ELR (cell line): ENCODE measurements around the gene OR2V1.
A peak's percentile ranks its signal among the peaks of the same experiment; 100 is the strongest.
"Not testable (repeated sequence)": the region's sequence is repeated elsewhere in the genome, so short reads cannot be mapped to it uniquely, and the experiment has no call there.

Experiments used
- DNase-seq: peaks from one replicate; pipeline ENCODE4 v3.0.0-alpha.2; 2015; ENCODE audit warnings: low read depth

OR2V1 gene

DNA sequence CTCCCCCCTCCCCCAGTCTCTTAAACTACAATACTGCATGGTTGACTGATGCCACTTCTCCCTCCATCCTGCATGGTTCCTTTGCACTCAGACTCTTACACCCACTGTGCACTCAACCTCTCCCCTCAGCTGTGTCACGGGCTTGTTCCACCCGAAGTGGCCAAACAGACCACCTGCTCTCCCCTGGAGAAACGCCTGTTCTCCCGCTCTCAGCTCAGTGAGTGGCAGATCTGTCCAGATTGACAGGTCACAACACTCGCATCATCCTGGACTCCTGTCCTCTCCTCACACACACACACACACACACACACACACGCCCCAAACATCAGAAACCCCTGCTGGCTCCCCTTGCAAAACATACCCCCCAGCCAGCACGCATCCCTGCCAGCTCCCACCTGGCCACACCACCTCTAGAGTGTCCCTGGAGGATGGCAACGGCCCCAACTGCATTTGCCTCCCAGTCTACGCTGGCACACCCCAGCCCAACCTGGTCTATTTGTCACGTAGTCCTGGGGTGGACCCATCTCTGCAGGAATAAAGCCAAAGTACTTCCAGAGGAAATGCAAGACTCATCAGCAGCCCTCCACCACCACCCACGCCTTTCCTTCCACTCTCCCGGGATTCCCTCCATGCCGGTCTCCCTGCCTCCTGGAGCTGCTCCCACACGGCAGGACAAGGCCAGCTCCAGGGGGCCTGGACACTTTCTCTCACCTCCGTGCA lies 2.9 kb downstream of the OR2V1 start:
- DNase-seq: no peak

DNA sequence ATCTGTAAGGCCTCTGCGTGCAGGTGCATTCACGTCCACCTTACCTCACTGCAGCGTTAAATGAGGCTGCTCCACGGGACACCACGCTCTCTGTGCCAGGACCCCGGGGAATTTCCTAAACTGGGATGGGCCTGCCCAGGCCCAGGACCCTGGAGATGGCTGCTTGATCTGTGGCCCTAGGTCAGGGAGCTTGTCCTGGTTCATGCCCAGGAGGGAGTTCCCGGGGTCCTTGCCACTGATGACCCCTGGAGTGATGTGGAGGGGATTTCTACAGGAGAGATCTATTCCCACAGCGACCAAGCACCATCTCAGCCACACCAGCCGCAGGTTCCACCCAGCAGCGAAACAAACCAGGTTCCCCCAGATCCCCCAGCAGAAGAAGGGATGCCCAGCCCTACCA lies 3.5 kb downstream of the OR2V1 start:
- no peak for DNase-seq

DNA sequence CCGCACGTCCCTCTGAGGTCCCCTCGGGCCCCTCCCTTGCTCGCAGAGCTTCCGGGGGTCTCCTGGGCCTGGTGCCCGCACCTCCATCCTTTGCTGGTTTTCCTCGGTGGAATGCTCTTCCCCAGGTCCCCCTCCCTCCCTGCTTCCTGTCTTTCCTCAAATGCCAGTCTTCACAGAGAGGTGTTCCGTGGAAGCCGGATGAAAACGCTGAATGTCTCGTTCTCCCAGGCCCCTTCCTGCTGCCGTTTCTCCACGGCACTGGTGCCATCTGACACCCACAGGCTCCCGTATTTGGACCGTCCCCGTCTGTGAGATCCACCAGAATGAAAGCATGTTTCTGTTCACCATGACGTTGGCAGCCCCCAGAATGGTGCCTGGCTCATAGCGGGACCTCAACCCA lies 4.1 kb downstream of the OR2V1 start:
- DNase-seq: no peak

DNA sequence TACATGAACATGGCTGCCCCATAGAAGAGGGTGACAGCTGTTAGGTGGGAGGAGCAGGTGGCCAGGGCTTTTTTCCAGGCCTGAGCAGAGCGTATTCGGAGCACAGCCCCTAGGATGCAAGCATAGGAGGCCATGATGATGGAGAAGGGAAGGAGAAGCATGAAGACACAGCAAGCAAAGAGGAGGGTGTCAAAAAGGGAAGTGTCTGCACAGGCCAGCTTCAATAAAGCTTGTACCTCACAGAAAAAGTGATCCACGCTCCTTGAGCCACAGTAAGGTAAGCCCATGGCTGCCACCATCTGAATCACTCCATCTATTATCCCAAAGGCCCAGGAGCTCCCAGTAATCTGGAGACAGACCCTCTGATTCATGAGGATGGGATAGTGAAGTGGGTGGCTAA lies 6.4 kb downstream of the OR2V1 start:
- DNase-seq: no peak

DNA sequence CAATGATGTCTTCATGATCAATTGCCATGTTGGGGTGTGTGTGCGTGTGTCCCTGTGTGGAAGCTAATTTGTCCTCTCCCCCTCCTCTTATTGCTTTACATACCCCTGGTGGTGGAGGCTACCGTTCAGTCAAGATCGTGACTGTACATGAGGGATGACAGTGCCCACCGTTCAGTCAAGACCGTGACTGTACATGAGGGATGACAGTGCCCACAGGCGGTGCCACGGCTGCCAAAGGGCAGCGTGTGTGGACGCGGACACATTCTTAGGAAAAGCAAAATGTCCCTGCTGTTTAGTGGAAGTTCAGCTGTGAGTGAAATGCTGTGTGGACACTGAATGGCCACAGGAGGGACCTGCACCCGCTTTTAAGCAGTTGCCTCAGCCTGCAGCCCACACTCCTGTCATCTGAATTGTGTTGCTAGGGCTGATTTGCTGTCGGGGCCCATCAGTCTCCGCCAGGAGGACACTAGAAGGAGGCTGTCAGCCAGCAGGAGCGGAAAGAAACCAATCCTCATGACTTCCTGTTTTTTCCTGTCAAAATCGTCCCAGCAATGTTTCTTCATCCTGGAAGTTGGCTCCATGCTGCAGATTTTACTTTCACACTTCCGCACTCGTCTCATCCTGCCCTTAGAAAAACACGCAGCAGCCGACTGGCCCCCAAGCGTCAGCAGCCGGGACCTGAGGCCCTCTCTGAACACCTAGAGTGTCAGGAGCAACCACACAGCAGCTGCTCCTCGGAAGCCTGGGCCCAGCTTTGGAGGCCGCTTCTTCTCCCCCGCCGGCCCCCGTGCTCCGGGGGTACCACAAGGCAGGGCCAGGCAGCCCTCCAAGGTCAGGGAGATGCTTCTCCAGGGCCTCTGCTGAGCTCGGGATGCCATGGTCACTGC lies 9.1 kb downstream of the OR2V1 start:
- DNase-seq: no peak

DNA sequence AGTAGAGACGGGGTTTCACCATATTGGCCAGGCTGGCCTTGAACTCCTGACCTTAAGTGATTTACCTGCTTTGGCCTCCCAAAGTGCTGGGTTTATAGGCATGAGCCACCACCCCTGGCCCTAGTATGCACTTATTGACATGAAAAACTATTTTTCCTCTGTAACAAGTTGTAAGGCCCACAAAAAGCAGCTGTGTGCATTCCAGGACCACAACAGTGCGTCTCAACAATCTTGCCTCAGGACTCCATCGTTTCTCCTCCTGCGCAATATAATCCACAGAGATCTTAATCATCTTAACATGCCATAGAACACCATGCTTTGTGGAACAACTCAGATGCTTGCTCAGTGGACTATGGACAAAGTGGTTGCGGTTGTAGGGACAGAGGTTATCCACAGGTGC lies 10.2 kb downstream of the OR2V1 start:
- DNase-seq: peak; percentile 27

DNA sequence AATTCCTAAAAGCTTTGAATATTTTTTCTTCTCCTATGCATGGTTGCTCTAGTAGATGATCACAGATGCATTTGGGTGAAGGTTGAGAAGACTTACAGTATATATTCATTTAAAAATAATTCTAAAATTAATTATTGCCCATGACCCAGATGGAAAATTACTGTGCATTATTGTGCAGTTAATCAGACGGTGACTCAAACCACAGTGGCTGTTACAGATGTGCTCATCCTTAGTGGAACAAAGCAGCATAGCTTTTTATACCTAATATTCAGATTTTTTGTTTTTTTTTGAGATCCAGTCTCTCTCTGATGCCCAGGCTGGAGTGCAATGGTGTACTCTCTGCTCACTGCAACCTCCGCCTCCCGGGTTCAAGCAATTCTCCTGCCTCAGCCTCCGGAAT lies 10.7 kb downstream of the OR2V1 start:
- peak; percentile 81 for DNase-seq

DNA sequence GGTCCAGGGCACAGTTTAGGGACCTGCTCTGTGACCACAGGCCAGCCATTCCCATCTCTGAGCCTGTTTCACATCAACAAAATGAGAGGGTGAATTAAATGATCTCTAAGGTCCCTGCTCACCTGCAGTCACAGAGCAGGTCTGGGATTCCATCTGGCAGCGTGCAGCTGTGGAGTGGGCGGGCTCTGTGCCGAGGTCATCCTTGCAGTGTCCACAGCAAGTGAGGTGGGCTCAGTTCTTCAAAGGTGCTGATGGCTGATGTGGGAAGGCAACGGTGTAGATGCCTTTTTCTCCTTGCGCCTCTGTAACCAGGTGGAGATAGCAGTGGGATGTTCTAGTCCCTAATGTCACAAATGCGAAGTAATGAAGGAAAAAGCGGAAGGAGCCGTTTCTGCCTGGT lies 11.9 kb downstream of the OR2V1 start:
- no peak for DNase-seq

DNA sequence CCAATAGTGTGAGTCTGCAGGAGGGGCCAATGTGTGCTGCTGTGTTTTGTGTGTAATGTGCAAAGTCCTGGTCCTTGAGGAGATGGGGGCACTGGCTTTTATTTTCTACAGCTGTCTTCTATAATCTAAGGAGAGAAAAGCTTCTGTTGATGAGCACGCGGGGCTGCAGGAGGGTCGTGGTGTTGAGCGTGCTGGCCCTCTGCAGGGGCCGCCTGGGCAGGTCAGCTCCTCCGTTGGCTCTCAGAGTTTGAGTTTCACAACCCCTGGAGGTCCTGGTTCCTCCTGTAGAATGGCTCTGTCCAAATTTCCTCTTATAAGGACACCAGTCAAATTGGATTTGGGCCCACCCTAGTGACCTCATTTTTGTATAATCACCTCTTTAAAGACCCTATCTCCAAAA lies 12.6 kb downstream of the OR2V1 start:
- DNase-seq: no peak

DNA sequence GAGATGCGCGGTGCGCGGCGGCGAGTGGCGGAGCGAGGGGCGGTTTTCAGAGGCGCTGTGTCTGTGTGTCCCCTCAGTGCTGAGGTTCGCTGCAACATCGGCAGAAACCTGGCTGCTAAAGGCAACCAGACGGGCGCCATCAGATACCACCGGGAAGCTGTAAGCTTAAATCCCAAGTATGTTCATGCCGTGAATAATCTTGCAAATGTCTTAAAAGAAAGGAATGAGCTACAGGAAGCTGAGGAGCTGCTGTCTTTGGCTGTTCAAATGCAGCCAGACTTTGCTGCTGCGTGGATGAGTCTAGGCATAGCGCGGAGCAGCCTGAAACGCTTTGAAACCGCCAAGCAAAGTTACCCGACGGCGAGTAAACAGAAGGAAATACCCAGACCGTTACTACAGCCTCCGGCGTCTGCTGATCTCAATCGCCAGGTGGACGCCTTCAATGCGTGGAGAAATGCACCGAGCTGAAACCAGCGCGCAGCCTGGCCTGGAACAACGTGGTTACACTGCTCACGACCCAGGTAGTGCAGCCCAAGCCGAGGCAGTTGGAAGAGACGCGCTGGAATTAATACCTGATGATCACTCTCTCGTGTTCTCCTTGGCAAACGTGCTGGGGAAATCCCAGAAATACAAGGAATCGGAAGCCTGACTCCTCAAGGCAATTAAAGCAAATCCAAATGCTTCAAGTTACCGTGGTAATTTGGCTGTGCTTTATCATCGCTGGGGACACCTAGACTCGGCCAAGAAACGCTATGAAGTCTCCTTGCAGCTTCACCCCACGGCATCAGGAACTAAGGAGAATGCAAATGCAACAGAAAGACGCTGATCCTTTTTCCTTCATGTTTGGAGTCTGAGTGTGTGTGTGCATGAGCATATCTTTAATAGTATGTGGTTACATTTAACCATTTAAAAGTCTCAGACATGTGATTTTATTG lies 15.9 kb downstream of the OR2V1 start:
- peak; percentile 64 for DNase-seq

DNA sequence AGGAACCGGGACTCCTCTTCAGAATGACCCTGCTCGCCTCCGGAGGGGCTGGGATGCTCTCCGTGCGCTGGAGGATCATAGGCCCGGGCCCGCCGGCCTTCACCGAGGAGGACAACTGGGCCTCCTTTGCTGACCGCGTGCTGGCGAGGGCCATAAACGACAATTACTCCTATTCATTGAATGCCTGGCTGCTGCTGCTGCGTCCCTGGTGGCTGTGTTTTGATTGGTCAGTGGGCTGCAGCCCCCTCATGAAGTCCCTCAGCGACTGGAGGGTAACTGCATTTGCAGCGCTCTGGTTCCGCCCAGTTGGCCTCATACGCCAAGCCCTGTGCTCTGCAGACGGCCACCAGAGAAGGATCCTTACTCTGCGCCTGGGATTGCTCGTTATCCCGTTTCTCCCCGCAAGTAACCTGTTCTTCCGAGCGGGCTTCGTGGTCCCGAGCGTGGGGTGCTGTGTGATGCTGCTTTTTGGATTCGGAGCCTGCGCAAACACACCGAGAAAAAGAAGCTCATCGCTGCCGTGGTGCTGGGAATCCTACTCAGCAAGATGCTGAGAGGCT lies 16.6 kb downstream of the OR2V1 start:
- DNase-seq: no peak

DNA sequence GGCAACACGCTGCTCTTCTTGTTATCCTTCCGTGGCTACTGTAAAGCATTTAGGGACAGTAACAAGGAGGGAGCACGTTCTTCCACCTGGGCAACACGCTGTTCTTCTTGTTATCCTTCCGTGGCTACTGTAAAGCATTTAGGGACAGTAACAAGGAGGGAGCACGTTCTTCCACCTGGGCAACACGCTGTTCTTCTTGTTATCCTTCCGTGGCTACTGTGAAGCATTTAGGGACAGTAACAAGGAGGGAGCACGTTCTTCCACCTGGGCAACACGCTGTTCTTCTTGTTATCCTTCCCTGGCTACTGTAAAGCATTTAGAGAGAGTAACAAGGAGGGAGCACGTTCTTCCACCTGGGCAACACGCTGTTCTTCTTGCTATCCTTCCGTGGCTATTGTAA lies 17.4 kb downstream of the OR2V1 start:
- not testable (repeated sequence) for DNase-seq

DNA sequence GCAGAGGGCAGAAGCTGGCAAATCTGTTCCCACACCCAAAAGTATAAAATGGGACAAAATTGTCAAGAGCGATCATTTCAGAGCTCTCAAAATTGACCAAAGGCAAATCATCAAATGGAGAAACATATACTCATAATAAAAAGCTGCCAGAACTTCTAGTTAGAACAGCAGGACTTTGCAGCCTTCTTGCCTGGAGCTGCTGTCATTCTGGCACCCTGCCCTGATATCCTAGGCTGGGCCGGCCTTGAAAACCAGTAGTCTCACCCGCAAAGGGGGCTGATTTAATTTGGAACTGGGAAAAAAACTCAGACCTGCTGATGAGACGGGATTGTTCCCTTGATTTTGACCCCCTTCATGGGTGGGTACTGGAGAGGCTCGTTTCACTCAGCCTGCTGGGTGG lies 18.5 kb downstream of the OR2V1 start:
- DNase-seq: no peak

DNA sequence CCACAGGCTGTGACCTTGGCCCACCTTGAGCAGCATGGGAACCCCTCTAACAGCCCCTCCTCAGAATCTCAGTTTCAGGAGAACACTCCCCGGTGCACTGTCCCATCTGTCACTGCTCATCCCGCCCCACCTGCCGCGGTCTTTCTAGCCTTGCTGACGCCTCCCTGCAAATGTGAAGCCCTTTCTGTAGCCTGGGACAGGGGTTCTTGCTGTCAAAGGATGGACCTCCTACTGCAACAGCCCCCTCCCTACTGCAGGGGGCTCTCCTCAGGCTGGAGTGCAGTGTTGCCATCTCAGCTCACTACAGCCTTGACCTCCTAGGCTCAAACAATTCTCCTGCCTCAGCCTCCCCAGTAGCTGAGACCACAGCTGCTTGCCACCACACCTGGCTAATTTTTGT lies 20.0 kb downstream of the OR2V1 start:
- DNase-seq: no peak

DNA sequence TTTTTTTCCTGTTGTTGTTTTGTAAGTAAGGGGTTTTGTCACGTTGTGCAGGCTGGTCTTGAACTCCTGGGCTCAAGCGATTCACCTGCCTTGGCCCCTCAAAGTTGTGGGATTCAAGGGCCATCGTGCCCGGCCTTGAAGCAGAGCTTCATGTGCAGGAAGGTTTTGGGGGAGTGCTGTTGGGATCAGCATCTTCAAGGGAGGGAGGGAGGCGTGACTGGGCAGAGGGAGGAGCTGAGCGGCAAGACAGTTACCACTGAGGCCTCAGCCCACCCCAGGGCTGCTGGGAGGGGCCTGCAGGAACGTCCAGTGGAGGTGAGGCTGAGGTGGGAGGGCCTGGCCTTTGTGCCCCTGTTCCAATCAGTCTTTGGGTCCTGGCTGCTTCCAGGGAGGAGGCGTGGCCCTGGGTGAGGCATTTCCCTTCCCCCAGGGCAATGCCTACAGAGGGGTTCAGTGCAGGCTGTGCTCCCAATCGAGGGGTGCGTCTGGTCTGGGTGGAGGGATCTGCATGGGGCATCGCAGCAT lies 21.4 kb downstream of the OR2V1 start:
- DNase-seq: no peak

DNA sequence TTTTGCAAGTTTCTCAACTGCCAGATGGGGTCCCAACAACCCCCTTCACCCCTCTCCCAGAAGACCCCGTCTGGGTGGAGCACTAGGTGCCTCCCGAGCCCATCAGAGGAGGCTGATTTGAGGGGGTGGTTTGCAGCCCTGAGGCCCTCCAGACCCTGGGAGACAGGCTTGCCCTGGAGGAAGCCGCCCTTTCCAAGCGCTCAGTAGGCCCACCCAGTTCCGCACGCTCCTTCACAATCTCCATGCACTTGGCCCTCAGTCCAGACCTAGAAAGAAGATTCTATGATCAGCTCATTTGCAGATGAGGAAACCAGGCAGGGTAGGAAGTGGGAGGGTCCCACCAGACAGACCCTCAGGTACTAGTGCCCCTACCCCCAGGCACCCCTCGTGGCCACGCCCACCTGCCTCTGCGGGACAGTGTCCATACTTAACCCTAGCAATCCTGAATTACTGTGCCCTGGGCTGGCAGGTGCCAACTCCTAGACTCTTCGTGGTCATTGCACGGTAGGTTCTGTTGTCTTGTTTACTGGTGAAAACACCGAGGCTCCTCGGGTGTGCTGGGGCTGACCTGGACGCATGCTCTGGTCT lies 22.3 kb downstream of the OR2V1 start:
- no peak for DNase-seq

DNA sequence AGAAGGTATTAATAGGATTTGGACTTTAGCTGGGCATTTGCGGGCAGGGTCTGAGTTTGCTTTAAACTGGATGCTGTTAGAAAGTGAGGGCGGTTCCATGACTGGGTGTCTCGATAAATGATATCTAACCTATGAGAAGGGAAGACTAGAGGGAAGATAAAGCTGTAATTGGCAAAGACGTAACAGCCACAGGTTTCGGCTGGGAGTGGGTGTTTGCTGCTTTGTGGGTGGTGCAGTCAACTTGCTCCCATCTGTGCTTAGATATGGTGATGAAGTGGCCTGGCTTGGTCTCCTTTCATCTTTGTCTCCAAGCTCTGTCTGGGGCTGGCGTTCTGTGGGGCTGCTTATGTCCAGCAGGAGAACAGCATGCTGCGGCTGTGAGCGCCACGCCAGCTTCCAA lies 23.3 kb downstream of the OR2V1 start:
- DNase-seq: no peak

DNA sequence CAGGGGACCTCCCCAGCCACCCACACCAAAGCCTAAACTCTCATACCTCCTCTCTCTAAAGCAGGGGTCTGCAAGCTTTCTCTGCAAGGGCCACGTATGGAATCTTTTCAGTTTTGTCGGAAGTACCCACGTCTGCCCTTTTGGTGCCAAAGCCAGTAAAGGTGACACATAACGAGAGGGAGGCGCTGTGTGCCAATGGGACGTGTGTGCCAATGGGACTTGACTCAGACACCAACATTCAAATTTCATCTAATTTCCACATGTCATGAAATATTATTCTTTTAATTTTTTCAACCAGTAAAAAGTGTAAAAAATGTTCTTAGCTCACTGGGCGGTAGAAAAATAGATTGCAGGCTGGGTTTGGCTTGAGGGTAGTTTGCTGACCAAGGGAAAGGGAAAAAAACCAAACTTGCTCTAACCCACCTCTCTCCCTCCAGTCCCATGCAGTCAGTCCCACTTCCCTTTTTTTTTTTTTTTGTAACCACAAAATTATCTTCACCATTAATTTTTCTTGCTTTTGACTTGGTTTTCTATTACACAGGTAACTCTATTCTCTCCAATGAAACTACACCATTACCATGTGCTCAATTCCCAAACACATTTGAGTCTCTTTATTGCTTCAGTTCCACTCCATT lies 25.5 kb downstream of the OR2V1 start:
- no peak for DNase-seq

DNA sequence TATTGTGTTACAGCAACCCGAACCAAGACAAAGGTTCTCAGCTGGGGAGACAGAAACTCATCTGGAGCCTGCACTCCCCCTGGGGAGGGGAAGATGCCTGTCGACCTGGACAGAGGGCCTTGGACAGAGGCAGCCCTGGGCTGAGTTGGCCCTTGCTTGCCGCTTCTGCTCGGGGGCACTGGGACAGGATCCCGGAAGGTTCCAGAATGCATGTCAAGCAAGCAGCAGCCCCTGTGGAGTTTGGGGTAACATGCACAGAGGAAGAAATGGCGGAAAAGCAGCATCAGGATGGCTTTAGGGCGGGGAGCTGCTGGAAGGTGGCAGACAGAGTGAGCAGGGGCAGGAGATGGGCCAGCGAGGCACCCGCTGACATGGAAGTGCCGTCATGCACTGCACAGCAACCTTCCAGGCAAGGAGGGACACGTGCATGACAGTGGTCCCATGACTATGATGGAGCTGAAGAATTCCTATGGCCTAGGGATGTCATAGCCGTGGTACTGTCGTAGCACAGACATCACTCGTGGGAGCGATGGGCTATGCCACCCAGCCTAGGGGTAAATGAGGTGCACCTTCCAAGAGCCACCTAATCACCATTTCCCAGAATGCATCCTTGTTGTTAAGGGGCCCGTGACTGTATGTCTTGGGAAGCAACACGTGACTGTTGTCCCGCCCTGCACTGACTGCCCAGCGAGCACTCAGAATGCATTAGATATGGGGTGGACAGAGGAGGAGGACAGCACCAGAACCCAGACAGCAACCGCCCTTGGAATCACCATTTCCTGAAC lies 26.2 kb downstream of the OR2V1 start:
- not testable (repeated sequence) for DNase-seq

DNA sequence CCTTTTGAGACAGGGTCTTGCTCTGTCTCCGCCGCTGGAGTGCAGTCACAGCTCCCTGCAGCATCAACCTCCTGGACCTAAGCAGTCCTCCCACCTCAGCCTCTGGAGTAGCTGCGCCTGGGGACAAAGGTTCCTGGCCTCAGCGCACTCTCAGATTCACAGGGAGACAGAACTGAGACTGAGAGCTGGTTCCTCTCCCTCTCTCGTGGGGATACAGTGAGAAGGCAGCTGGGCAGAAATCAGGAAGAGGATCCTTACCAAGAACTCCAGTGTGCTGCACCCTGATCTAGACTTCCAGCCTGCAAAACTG lies 26.8 kb downstream of the OR2V1 start:
- not testable (repeated sequence) for DNase-seq
